COR-L47 (cell line): ENCODE results near the gene CYP4F8.
"Not testable (repeated sequence)": the region's sequence is repeated elsewhere in the genome, so short reads cannot be mapped to it uniquely, and the experiment has no call there.

Experiments
- DNase-seq: peaks from one replicate; lab custom pipeline; 2025; lab: John Stamatoyannopoulos, UW

The CYP4F8 gene

GRCh38 chr19:15614507-15615379 is at the start of gene CYP4F8:
TSS of gene CYP4F8 (plus strand) at chr19:15615218. CDS start at chr19:15615617, 399 bp downstream.
- DNase-seq = no peak

DNA sequence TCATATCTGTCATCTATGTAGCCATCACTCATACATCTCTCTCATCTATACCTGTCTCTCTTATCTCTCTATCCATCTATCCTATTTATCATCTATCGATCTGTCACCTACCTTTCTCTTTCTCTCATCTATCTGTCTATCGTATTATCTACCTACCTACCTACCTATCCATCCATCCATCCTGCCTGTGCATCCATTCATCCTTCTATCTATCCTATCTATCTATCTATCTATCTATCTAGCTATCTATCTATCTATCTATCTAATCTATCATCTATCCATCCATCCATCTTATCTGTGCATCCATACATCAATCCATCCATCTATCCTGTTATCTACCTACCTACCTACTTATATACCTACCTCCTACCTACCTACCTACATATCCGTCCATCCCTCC is 44.6 kb upstream of the CYP4F8 start:
- DNase-seq = no peak

- DNase-seq = no peak
Observed at GRCh38 chr19:15575406-15575805, 39.6 kb upstream of the CYP4F8 start.

- no peak for DNase-seq
Observed at GRCh38 chr19:15576526-15577156, 38.4 kb upstream of the CYP4F8 start.

DNA sequence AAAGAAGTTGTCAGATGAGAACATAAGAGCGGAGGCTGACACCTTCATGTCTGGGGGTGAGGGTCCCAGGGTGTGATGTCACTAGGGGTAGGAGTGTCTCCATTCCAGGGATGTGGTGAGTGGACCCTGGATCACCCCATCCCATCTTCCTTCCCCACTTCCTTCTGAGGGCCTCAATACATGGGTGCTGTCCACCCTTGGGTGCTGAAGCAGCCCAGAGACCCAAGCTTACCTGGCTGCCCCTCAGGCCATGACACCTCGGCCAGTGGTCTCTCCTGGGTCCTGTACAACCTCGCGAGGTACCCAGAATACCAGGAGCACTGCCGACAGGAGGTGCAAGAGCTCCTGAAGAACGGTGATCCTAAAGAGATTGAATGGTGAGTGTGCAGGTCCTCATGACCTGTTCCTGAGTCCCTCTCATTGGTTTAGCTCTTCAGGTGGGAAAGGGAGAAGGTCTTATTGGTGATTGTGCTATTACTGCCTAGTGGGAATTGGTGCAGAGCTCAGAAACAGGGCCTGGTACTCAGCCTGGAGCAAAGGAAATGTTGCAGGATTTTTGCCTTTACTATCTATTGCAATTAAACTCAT is 37.7 kb upstream of the CYP4F8 start:
- DNase-seq = no peak

- DNase-seq = no peak
Observed at GRCh38 chr19:15583346-15583745, 31.7 kb upstream of the CYP4F8 start.

DNA sequence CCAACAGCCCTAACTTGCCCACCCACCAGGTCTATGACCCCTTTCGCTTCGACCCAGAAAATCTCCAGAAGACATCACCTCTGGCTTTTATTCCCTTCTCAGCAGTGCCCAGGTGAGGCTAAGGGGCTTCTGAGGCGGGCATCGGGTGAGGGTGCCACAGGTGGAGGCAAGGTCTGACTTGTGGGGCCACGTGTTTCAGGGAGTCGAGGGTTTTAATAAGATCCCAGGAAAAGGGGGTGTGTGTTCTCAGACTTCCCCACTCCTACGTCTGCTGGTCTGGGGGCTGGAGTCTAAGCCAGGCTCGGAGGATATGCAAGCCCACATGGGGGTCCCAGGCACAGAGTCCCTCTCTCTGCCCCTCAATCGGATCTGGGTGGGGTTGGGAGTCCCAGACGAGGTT is 30.9 kb upstream of the CYP4F8 start:
- DNase-seq = no peak

DNA sequence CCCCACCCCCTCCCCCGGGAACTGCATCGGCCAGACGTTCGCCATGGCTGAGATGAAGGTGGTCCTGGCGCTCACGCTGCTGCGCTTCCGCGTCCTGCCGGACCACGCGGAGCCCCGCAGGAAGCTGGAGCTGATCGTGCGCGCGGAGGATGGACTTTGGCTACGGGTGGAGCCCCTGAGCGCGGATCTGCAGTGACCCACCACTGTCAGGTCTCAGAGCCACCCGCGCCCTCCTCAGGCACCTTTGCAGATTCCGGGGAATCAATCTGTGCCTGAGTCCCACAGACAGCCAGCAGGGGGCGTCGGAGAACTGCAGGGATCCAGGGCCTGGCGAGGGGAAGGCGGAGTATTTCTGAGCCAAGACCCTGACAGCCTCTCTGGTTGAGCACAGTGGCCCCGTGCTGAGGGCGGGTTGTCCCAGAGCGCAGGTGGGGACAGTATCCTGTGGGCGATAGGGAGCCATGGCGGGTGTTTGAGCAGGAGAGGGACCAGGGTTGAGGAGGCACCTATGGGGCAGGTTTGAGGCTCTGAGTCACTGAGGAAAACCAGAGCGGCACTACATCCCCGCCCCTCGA is 30.4 kb upstream of the CYP4F8 start:
- DNase-seq = peak; percentile 19

GRCh38 chr19:15587663-15588062 is 27.4 kb upstream of the CYP4F8 start:
- DNase-seq = no peak

- no peak for DNase-seq
Observed at GRCh38 chr19:15588265-15588664, 26.8 kb upstream of the CYP4F8 start.

GRCh38 chr19:15589760-15590451 is 25.1 kb upstream of the CYP4F8 start:
- DNase-seq = no peak

- DNase-seq = no peak
Observed at GRCh38 chr19:15591796-15592195, 23.2 kb upstream of the CYP4F8 start.

GRCh38 chr19:15592506-15592905 is 22.5 kb upstream of the CYP4F8 start:
- DNase-seq = not testable (repeated sequence)

GRCh38 chr19:15593766-15594165 is 21.3 kb upstream of the CYP4F8 start:
- not testable (repeated sequence) for DNase-seq

- DNase-seq = no peak
Observed at GRCh38 chr19:15595069-15595468, 19.9 kb upstream of the CYP4F8 start.

GRCh38 chr19:15607978-15608925 is 6.8 kb upstream of the CYP4F8 start:
- not testable (repeated sequence) for DNase-seq

DNA sequence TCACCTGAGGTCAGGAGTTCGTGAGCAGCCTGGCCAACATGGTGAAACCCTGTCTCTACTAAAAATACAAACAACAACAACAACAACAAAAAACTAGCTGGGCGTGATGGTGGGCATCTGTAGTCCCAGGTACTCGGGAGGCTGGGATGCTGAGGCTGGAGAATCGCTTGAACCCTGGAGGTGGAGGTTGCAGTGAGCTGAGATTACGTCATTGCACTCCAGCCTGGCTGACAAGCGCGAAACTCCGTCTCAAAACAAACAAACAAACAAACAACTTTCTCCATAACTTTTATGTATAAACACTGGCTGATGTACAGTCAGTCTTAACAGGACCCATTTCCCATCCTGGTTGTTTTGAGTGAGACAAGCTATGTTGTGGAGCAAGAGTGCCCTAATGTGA is 5.8 kb upstream of the CYP4F8 start:
- no peak for DNase-seq

DNA sequence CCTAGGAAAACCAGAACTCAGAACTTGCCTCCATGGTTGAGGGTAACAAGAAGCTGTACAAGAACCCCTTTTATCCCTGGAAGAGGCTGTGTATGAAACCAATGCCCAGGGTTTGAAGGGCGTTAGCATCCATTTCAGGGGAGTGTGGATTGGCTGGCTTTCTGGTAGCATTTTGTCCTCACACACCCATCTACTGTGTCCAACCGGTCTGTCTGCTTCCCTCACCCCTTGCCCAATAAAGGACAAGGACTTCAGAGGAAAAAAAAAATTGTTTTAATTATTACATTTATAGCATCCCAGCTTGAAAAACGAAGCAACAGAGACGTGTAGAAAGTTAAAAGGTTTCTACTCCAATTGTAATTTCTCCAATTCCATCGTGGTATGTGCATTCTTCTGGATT is 2.7 kb upstream of the CYP4F8 start:
- DNase-seq = no peak

DNA sequence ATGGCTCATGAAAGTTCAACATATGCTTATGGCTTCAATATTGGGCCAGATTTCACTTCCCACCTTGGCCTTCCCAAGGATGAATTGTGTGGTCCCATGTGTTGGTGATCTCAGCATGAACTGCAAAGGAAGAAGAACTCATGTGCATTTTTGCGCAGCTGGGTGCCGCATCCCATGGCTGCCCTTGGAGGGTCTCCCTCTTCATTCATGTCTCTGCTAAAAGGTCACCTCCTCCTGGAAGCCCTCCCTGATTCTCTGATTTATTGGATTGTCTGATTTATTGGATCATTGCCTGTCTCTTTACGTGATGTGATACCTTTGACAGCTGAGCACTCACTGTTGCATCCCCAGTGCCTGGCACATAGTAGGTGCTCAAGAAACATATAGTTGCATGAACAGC is 1.7 kb upstream of the CYP4F8 start:
- DNase-seq = no peak

GRCh38 chr19:15615526-15615925 is 508 bp downstream of the CYP4F8 start:
- DNase-seq = no peak

DNA sequence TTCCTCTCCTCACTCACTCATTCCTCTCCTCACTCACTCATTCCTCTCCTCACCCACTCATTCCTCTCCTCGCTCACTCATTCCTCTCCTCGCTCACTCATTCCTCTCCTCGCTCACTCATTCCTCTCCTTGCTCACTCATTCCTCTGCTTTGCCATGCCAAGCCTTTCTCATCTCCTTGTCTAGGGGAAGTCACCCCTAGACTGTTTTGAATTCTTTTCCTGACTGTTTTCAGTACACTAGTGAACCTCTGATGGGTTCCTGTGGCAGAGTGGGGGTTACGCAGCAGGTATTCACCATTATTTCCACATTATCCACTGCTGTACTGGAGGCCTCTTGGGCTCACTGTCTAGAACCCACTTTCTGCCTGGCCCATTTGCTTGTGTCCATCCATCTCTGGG is 1.2 kb downstream of the CYP4F8 start:
- no peak for DNase-seq
